Progenitor cell of endocrine pancreas (in vitro differentiated cells): ENCODE results near the gene SNUPN. TPM values are rescaled to one million over a fixed set of nuclear protein-coding genes. Genes with fewer than 3 reads are reported as not detected.

Source experiments
- DNase-seq: peaks from one replicate; pipeline ENCODE4 v3.0.0; 2021; ENCODE audit warnings: low spot score; ENCODE audit not compliant: unreplicated experiment
- H3K27ac Mint-ChIP-seq: 2 replicates; pipeline ENCODE4 v1.8.0; 2021; ENCODE audit warnings: mild to moderate bottlenecking, moderate library complexity, mixed read lengths
- H3K27me3 Mint-ChIP-seq: 2 replicates; pipeline ENCODE4 v1.8.0; 2021; ENCODE audit warnings: mixed read lengths
- H3K36me3 Mint-ChIP-seq: 2 replicates; pipeline ENCODE4 v1.8.0; 2022; ENCODE audit warnings: mixed read lengths; ENCODE audit not compliant: insufficient read depth
- H3K4me1 Mint-ChIP-seq: 2 replicates; pipeline ENCODE4 v1.8.0; 2021; ENCODE audit warnings: low read depth, mixed read lengths
- H3K4me3 Mint-ChIP-seq: 2 replicates; pipeline ENCODE4 v1.8.0; 2021; ENCODE audit warnings: low read depth, mild to moderate bottlenecking, moderate library complexity, mixed read lengths
- H3K9me3 Mint-ChIP-seq: 2 replicates; pipeline ENCODE4 v1.8.0; 2021; ENCODE audit warnings: low read depth, mixed read lengths
- long read RNA-seq: library from polyadenylated mRNA; unstranded; transcript quantifications from one replicate; pipeline ENCODE4 v2.0.0, GENCODE V29; 2020
- total RNA-seq: library from RNA; stranded (reverse); gene quantifications from 2 replicates; pipeline ENCODE4 v1.2.1, GENCODE V29; 2021
- TF ChIP-seq, protein P1 (sequence below): fragments of 200-600 bp; sonication (generic); IDR thresholded peaks from one replicate; pipeline ENCODE4 v1.5.0; 2021; ENCODE audit warnings: antibody characterized with exemption, mild to moderate bottlenecking; ENCODE audit not compliant: unreplicated experiment

SNUPN gene
- 16.0 and 21.1 TPM in 2 replicates for total RNA-seq
- long read RNA-seq, transcript SNUPN-201 (9 exons, 1,513 nt): major isoform, 42 of 72 reads
- long read RNA-seq, transcript SNUPN-206 (9 exons, 1,682 nt): minor isoform, 14 of 72 reads
- long read RNA-seq, partial matches to known transcripts: 6 of 72 reads
- long read RNA-seq, other reads (novel, unspliced or antisense): 9 of 72 reads

DNA sequence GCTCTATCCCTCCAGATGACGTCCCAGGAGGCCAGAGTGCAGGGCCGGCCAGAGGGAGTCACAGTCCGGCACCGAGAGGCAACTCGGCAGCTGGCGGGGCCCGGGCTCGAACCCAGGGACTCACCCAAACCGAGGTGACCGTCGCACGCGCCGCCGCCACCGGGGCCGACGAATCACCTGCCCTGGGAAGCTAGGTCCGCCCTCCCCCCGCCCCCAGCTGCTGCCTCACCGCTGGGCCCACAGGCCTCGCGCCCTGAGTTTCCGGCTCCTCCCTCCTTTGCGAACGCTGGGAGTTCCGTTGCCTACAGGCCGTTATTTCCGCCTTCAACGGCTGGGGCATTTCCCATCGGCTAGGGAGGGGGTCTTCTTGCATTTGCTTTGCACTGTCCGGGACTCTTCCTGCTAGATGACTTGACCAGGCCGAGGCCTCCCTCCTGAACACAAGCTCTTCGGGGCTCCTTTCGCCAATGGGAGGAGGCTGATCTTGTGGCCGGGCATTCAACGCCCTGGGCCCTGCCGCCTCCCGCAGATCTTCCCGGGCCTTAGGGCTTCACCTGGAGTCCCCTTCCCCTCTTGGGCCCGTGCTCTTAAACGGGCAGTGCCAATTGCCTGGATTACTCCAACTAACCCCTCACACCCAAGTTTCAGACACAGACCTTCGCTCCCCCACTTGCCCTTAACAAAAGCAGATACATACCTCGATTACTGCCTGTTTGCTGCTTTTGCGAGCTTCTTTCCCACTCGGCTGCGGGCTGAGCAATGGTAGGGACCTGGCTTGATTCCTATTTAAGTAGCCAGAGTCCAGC, at the start of gene SNUPN:
Gene SNUPN, minus strand, starts transcription at position 184 of the 806 bp plus-strand sequence. CDS start 4,674 bp downstream, outside the sequence.
- H3K4me1 Mint-ChIP-seq: peaks cover 4% of the 10 kb centered on the region
- H3K4me3 Mint-ChIP-seq: peak within 1 kb of the TSS; percentile 85
- H3K9me3 Mint-ChIP-seq: no peaks in the 10 kb centered on the region
- peaks cover 3% of the 10 kb centered on the region for H3K36me3 Mint-ChIP-seq
- TF ChIP-seq, protein P1, sequence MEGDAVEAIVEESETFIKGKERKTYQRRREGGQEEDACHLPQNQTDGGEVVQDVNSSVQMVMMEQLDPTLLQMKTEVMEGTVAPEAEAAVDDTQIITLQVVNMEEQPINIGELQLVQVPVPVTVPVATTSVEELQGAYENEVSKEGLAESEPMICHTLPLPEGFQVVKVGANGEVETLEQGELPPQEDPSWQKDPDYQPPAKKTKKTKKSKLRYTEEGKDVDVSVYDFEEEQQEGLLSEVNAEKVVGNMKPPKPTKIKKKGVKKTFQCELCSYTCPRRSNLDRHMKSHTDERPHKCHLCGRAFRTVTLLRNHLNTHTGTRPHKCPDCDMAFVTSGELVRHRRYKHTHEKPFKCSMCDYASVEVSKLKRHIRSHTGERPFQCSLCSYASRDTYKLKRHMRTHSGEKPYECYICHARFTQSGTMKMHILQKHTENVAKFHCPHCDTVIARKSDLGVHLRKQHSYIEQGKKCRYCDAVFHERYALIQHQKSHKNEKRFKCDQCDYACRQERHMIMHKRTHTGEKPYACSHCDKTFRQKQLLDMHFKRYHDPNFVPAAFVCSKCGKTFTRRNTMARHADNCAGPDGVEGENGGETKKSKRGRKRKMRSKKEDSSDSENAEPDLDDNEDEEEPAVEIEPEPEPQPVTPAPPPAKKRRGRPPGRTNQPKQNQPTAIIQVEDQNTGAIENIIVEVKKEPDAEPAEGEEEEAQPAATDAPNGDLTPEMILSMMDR: no peak
- peak; percentile 73 for DNase-seq
- no peaks in the 10 kb centered on the region for H3K27me3 Mint-ChIP-seq
- H3K27ac Mint-ChIP-seq: peak within 1 kb of the TSS; percentile 94

GRCh38 chr15:75674366-75674765, 48.8 kb upstream of the SNUPN start:
- DNase-seq: no peak
- H3K27ac Mint-ChIP-seq: no peak overlapping the region
- no peaks in the 10 kb centered on the region for H3K36me3 Mint-ChIP-seq
- peaks cover 31% of the 10 kb centered on the region for H3K4me1 Mint-ChIP-seq
- H3K9me3 Mint-ChIP-seq: no peaks in the 10 kb centered on the region
- H3K27me3 Mint-ChIP-seq: peaks cover 24% of the 10 kb centered on the region
- no peak overlapping the region for H3K4me3 Mint-ChIP-seq
- TF ChIP-seq, protein P1: no peak

- peak overlapping the region; percentile 90 for H3K27ac Mint-ChIP-seq
- TF ChIP-seq, protein P1: no peak
- H3K4me3 Mint-ChIP-seq: no peak overlapping the region
- no peak for DNase-seq
- no peaks in the 10 kb centered on the region for H3K9me3 Mint-ChIP-seq
- H3K27me3 Mint-ChIP-seq: peaks cover 24% of the 10 kb centered on the region
- peaks cover 29% of the 10 kb centered on the region for H3K4me1 Mint-ChIP-seq
- no peaks in the 10 kb centered on the region for H3K36me3 Mint-ChIP-seq
Observed at GRCh38 chr15:75673426-75674235, 48.1 kb upstream of the SNUPN start.

DNA sequence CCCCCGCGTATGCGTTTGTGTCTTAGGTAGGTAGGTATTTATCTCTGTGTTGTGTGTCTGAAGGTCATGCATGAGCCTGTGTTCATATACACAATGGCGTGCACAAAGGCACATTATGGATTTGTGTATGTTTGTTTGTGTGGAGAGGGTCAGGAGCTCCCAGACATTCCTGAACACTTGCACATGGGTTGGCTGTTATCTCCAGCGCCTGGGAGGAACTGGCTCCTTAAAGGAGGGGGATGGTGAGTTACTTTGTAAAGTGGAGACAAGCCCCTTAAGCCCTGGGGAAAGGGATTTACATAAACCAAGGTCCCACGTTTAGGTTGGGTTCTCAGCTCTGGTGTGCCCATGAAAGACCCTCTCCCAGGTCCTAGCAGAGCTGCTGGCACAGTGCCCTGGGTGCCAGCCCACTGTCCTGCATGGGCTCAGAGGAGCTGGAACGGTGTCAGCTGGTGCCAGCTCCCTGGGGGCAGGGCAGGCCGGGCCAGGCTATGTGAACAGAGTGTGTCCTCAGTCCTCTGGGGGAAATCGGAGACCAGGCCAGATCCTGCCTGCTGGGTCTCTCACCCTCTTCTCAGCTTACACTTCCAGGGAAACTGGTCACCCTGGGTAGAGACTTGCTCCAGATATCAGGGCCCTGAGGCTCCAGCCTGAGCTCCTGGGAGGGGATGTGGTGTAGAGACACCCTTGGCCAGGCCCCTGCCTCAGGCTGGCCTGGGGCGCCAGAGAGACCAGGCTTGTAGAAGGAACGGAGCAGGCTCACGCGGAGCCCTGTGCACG, 47.3 kb upstream of the SNUPN start:
- H3K27me3 Mint-ChIP-seq: peaks cover 26% of the 10 kb centered on the region
- H3K4me1 Mint-ChIP-seq: peaks cover 27% of the 10 kb centered on the region
- no peak for DNase-seq
- TF ChIP-seq, protein P1: no peak
- H3K27ac Mint-ChIP-seq: peak overlapping the region; percentile 88
- peak overlapping the region; percentile 39 for H3K4me3 Mint-ChIP-seq
- H3K36me3 Mint-ChIP-seq: no peaks in the 10 kb centered on the region
- H3K9me3 Mint-ChIP-seq: no peaks in the 10 kb centered on the region
